ENCODE results near the gene PAM.

DNA sequence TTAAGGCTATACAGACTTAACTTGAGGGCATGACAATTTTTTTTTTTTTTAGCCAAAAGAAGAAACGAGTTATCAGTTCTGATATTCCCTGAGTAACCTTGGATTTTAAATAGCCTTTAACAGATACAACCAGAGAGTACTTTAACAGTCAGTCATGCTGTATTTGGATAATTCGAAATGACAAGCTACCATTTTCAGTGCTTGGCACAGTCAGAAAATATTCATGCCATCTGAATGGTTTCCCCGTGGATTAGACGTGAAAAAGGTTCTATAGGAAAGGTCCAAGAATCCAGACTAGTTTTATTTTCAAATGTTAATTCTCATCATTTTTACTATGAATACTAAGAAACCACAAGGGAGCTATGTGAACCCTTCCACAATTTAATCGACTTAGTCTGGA lies 165.7 kb downstream of the PAM start:
- no peak for TF ChIP-seq GATA3 (IDR thresholded peaks at IDR 0.05; ENCODE audit: low read depth, low read length)
- no peak for TF ChIP-seq GATA2 (IDR thresholded peaks at IDR 0.05; ENCODE audit: low read depth, low read length)
